Fibroblast of lung (primary cell): Measurements from ENCODE around the gene NDST3.

Experiments used
- EZH2 ChIP-seq: IDR thresholded peaks from 2 replicates; pipeline ENCODE4 v1.5.1; 2012; ENCODE audit warnings: low read length, control low read depth, mild to moderate bottlenecking; ENCODE audit errors: missing control alignments
- TF ChIP-seq, protein P1 (sequence below), 2 donors: IDR thresholded peaks in 1 of 2; conservative IDR thresholded peaks in 1 of 2; 1 replicate in 1 of 2; 2 replicates in 1 of 2; pipeline ENCODE4 v1.5.1; 2011 to 2012; ENCODE audit warnings: low read length in 2 of 2, control low read depth in 1 of 2, inconsistent platforms in 1 of 2, low read depth in 1 of 2, mild to moderate bottlenecking in 1 of 2

DNA sequence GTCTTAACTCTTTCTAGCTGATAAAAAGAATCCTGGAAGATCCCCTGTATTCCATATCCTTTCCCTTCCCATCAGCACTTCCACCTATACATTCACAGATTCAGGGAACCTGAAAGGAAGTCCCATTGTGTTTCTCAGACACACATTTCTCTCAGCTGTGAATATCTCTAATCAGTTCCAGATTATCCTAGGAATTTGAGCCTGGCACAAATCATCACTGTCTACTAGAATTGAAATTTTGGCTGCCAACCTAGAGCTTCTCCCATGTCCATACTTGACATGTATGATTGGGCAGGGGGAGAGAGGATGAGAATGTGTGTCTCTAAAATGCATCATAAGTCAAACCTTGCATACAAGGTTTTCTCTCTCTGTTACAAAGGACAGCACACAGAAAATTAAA lies 53.1 kb downstream of the NDST3 start:
- TF ChIP-seq, protein P1, sequence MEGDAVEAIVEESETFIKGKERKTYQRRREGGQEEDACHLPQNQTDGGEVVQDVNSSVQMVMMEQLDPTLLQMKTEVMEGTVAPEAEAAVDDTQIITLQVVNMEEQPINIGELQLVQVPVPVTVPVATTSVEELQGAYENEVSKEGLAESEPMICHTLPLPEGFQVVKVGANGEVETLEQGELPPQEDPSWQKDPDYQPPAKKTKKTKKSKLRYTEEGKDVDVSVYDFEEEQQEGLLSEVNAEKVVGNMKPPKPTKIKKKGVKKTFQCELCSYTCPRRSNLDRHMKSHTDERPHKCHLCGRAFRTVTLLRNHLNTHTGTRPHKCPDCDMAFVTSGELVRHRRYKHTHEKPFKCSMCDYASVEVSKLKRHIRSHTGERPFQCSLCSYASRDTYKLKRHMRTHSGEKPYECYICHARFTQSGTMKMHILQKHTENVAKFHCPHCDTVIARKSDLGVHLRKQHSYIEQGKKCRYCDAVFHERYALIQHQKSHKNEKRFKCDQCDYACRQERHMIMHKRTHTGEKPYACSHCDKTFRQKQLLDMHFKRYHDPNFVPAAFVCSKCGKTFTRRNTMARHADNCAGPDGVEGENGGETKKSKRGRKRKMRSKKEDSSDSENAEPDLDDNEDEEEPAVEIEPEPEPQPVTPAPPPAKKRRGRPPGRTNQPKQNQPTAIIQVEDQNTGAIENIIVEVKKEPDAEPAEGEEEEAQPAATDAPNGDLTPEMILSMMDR (conservative IDR thresholded peaks at IDR 0.05 in 1 of 2, IDR thresholded peaks at IDR 0.05 in 1 of 2; ENCODE audit: low read depth in 1 of 2, low read length in 2 of 2): no peak
- TF ChIP-seq EZH2: no peak
